HepG2 (cell line): ENCODE data around the gene ATAD1. TPM values are rescaled to one million over a fixed set of nuclear protein-coding genes. Genes with fewer than 3 reads are reported as not detected.

Experiments used
- ATAC-seq: fragments of 200-7000 bp; cut with Tn5 transposase; 3 replicates; pipeline ENCODE4 v1.9.1; 2020; ENCODE audit warnings: mild to moderate bottlenecking, moderate library complexity
- BruUV-seq: library from RNA; stranded (reverse); fragments of 400-500 nt; replicated peaks from 2 replicates; lab custom pipeline; 2021; lab: Mats Ljungman, UMichigan
- CTCF ChIA-PET: fragments of 300-600 bp; formaldehyde crosslinking; extraction: SDS; loops from one replicate; lab custom pipeline; 2021; ENCODE audit warnings: low total read pairs, inconsistent platforms, low intra/inter-chr PET ratio; lab: Yijun Ruan, JAX
- POLR2A ChIA-PET: fragments of 350-600 bp; sonication (Branson Sonifier 250); formaldehyde crosslinking; loops from one replicate; lab custom pipeline; 2020; ENCODE audit warnings: antibody characterized with exemption, inconsistent platforms; lab: Yijun Ruan, JAX
- DNase-seq: peaks from one replicate; pipeline ENCODE4 v3.0.0-alpha.2; 2015; ENCODE audit warnings: low spot score
- FAIRE-seq: peaks from 3 replicates; lab custom pipeline; 2011; peaks lifted over from hg19 to GRCh38; lab: Jason Lieb, UNC
- H2AFZ ChIP-seq: one replicate; pipeline ENCODE4 v1.6.1; 2011; ENCODE audit warnings: low read length, inconsistent platforms
- H3K27ac ChIP-seq: fragments of 300-600 bp; 3 replicates; pipeline ENCODE4 v1.8.0; 2011; ENCODE audit warnings: mixed run types, mild to moderate bottlenecking, mixed read lengths, low read length, inconsistent platforms; ENCODE audit not compliant: insufficient read depth; ENCODE audit errors: extremely low read length
- H3K27me3 ChIP-seq, 2 experiments: fragments of 200-600 bp in 1 of 2; 2 replicates in 1 of 2; 3 replicates in 1 of 2; pipeline versions ENCODE4 v1.6.0 to v1.8.0; 2011; ENCODE audit warnings: low read length in 2 of 2, mild to moderate bottlenecking in 2 of 2, moderate library complexity in 2 of 2, inconsistent platforms in 1 of 2; ENCODE audit not compliant: insufficient read depth in 2 of 2, control insufficient read depth in 1 of 2
- H3K36me3 ChIP-seq, 2 experiments: fragments of 200-600 bp in 1 of 2; replicated peaks in 1 of 2; 2 replicates in 1 of 2; 3 replicates in 1 of 2; pipeline versions ENCODE4 v1.5.1 to v1.8.0; 2011; ENCODE audit warnings: low read length in 2 of 2, inconsistent platforms in 1 of 2; ENCODE audit not compliant: insufficient read depth in 2 of 2, control insufficient read depth in 1 of 2
- H3K4me1 ChIP-seq: 2 replicates; pipeline ENCODE4 v1.5.1; 2012; ENCODE audit warnings: low read length, inconsistent platforms; ENCODE audit not compliant: insufficient read depth
- H3K4me2 ChIP-seq: 2 replicates; pipeline ENCODE4 v1.6.0; 2011; ENCODE audit warnings: low read depth, low read length, inconsistent platforms
- H3K4me3 ChIP-seq, 3 experiments: fragments of 200-600 bp in 1 of 3; sonication (generic), shearing (Covaris generic) in 1 of 3; replicated peaks in 1 of 3; 2 replicates each; pipeline ENCODE4 v1.5.1; 2011 to 2016; ENCODE audit warnings: low read length in 3 of 3, inconsistent platforms in 2 of 3, low read depth in 2 of 3, mild to moderate bottlenecking in 2 of 3, control low read depth in 1 of 3, mixed read lengths in 1 of 3; ENCODE audit not compliant: insufficient read depth in 1 of 3
- H3K79me2 ChIP-seq: one replicate; pipeline ENCODE4 v1.6.1; 2011; ENCODE audit warnings: low read length, inconsistent platforms; ENCODE audit not compliant: insufficient read depth
- H3K9ac ChIP-seq: 2 replicates; pipeline ENCODE4 v1.6.0; 2011; ENCODE audit warnings: mild to moderate bottlenecking, low read depth, low read length, inconsistent platforms; ENCODE audit not compliant: insufficient read depth
- H3K9me3 ChIP-seq: 2 replicates; pipeline ENCODE4 v1.5.1; 2012; ENCODE audit warnings: mild to moderate bottlenecking, low read length
- H4K20me1 ChIP-seq: 2 replicates; pipeline ENCODE4 v1.6.0; 2011; ENCODE audit warnings: inconsistent platforms, mild to moderate bottlenecking, low read length, moderate library complexity; ENCODE audit not compliant: insufficient read depth
- ATF7 ChIP-seq, 2 experiments: fragments of 450-650 bp in 1 of 2; sonication (generic) in 1 of 2; formaldehyde crosslinking in 1 of 2; IDR thresholded peaks; 2 replicates each; pipeline versions ENCODE4 v1.4.0 to v1.6.1; 2016 to 2020; ENCODE audit warnings: antibody characterized with exemption in 1 of 2, mild to moderate bottlenecking in 1 of 2, missing genetic modification reagents in 1 of 2
- BRD4 ChIP-seq: sonication (generic); formaldehyde crosslinking; IDR thresholded peaks from 2 replicates; pipeline ENCODE4 v1.4.0; 2020; ENCODE audit warnings: missing genetic modification reagents
- KLF16 ChIP-seq, 2 experiments: sonication (generic) in 1 of 2; formaldehyde crosslinking in 1 of 2; IDR thresholded peaks; 2 replicates each; pipeline versions ENCODE4 v1.6.1 to v1.8.0; 2016 to 2023; ENCODE audit warnings: missing genetic modification reagents in 2 of 2, missing compliant biosample characterization in 1 of 2
- YY1 ChIP-seq: IDR thresholded peaks from 2 replicates; pipeline ENCODE4 v1.6.1; 2011; ENCODE audit warnings: low read length, low read depth, moderate library complexity, mild to moderate bottlenecking; ENCODE audit not compliant: insufficient read depth, insufficient replicate concordance
- ZBTB7A ChIP-seq: sonication (generic); formaldehyde crosslinking; IDR thresholded peaks from 2 replicates; pipeline ENCODE4 v1.8.0; 2022; ENCODE audit warnings: mild to moderate bottlenecking, missing genetic modification reagents
- ZNF329 ChIP-seq: sonication (generic); formaldehyde crosslinking; IDR thresholded peaks from 2 replicates; pipeline ENCODE4 v1.9.0; 2021; ENCODE audit warnings: low read depth, mild to moderate bottlenecking, missing genetic modification reagents
- ZSCAN9 ChIP-seq: IDR thresholded peaks from 2 replicates; pipeline ENCODE4 v1.6.1; 2016; ENCODE audit warnings: borderline replicate concordance
- WGBS: methylation state at CpG from one replicate; pipeline ENCODE4 v1.1.6; 2017; ENCODE audit warnings: low lambda C conversion rate; 5-methylcytosine and 5-hydroxymethylcytosine counted together
- in situ Hi-C: cut with HindIII; loops from 2 replicates; pipeline ENCODE4 v1.10.0; 2017; ENCODE audit warnings: low pct_unique_long_range_greater_than_20kb; ENCODE audit not compliant: extremely low pct_ligation_motif_present
- intact Hi-C: fragments of 100-400 bp; cut with micrococcal nuclease; formaldehyde crosslinking; loops from one replicate; pipeline ENCODE4 v1.10.0; 2022; ENCODE audit not compliant: unreplicated experiment
- polyA plus RNA-seq, 8 experiments: library from polyadenylated mRNA; depleted of rRNA in 3 of 8; stranded (reverse) in 7 of 8; unstranded in 1 of 8; fragments of >200 nt; fragmentation: Illumina TruSeq in 4 of 8; extraction: Trizol in 4 of 8; gene quantifications; 2 replicates each; pipeline versions ENCODE4 v1.2.1 to v1.2.3, GENCODE V29; 2011 to 2016; ENCODE audit warnings: low read depth in 4 of 8, missing spikeins in 1 of 8, mixed read lengths in 1 of 8; ENCODE audit not compliant: insufficient read depth in 1 of 8
- total RNA-seq, 5 experiments: library from RNA; depleted of rRNA; stranded (reverse); fragments of >200 nt; fragmentation: Illumina TruSeq; extraction: Trizol; gene quantifications; 2 replicates each; pipeline ENCODE4 v1.2.3, GENCODE V29; 2016; ENCODE audit warnings: low read depth in 1 of 5

Gene ATAD1
- total and polyA plus RNA-seq, 2 of the 13 experiments (the other 11 are each of a cell fraction or from before 2014, with no cell fraction given) = 14.9 to 28.2 TPM

- no peak overlapping the region for H3K9ac ChIP-seq
- H3K27ac ChIP-seq = no peak overlapping the region
- intact Hi-C loops = no loop called here
- DNase-seq (no peak), ATAC-seq (no peak), FAIRE-seq (no peak)
- no peaks in the 10 kb centered on the region for H4K20me1 ChIP-seq
- in situ Hi-C loops = no loop called here
- peaks cover 0 to 1% of the 10 kb centered on the region in 2 experiments; a peak in 1 of 5 replicates for H3K27me3 ChIP-seq
- no peak overlapping the region for H2AFZ ChIP-seq
- CTCF ChIA-PET = no interaction called here
- H3K9me3 ChIP-seq = no peaks in the 10 kb centered on the region
- peaks cover 11% of the 10 kb centered on the region for H3K4me1 ChIP-seq
- no peaks in the 10 kb centered on the region for H3K36me3 ChIP-seq
- H3K79me2 ChIP-seq = no peaks in the 10 kb centered on the region
- no peak overlapping the region for H3K4me2 ChIP-seq
- no peak overlapping the region for H3K4me3 ChIP-seq
- TF ChIP-seq ZNF329 (CRISPR knock-in tag) (no peak), ZBTB7A (CRISPR knock-in tag) (no peak), ZSCAN9 (CRISPR knock-in tag) (no peak), KLF16 (CRISPR knock-in tag; IDR thresholded peaks at IDR 0.05) (no peak)
- BruUV-seq = no TSS peak
- POLR2A ChIA-PET = no interaction called here
Observed at GRCh38 chr10:87837445-87837844, 19.4 kb upstream of the ATAD1 start.

GRCh38 chr10:87836098-87836497 lies 18.1 kb upstream of the ATAD1 start:
- Histone ChIP-seq H3K79me2 (no peaks in the 10 kb centered on the region), H4K20me1 (no peaks in the 10 kb centered on the region), H3K4me3 (no peak overlapping the region), H3K4me2 (no peak overlapping the region), H3K27me3 (peaks cover 0 to 1% of the 10 kb centered on the region in 2 experiments; a peak in 1 of 5 replicates), H3K4me1 (no peaks in the 10 kb centered on the region), H3K9ac (no peak overlapping the region), H3K36me3 (no peaks in the 10 kb centered on the region), H3K9me3 (no peaks in the 10 kb centered on the region), H3K27ac (no peak overlapping the region), H2AFZ (no peak overlapping the region)
- ATAC-seq (no peak), FAIRE-seq (no peak), DNase-seq (no peak)
- POLR2A ChIA-PET = no interaction called here
- intact Hi-C loops (no loop called here), in situ Hi-C loops (no loop called here)
- WGBS = 28% methylated on average over 4 of the region's 4 CpGs
- BruUV-seq = no TSS peak
- TF ChIP-seq YY1 (no peak), ATF7 (IDR thresholded peaks at IDR 0.05) (peak; percentile 53; the same call in 1 of the 2 replicates), ATF7 (CRISPR knock-in tag; IDR thresholded peaks at IDR 0.05) (no peak), BRD4 (no peak)
- CTCF ChIA-PET = no interaction called here
